Osteoblast (primary cell): ENCODE data around the gene PDK2. TPM values are rescaled to one million over a fixed set of nuclear protein-coding genes. Genes with fewer than 3 reads are reported as not detected.
A peak's percentile ranks its signal among the peaks of the same experiment; 100 is the strongest.

Experiments used
- DNase-seq: peaks from one replicate; pipeline ENCODE4 v3.0.0; 2011; ENCODE audit warnings: low spot score, mixed read lengths; ENCODE audit not compliant: insufficient read length; ENCODE audit errors: missing footprints
- H2AFZ ChIP-seq: 2 replicates; pipeline ENCODE4 v1.6.0; 2011; ENCODE audit warnings: mild to moderate bottlenecking, low read length
- H3K27ac ChIP-seq: 2 replicates; pipeline ENCODE4 v1.5.1; 2011; ENCODE audit warnings: mild to moderate bottlenecking, low read depth, low read length, moderate library complexity
- H3K27me3 ChIP-seq: 2 replicates; pipeline ENCODE4 v1.6.0; 2012; ENCODE audit warnings: mild to moderate bottlenecking, control low read depth, inconsistent platforms, low read length, moderate library complexity; ENCODE audit not compliant: insufficient read depth
- H3K36me3 ChIP-seq: 2 replicates; pipeline ENCODE4 v1.5.1; 2011; ENCODE audit warnings: mild to moderate bottlenecking, low read length, control low read depth, moderate library complexity; ENCODE audit not compliant: insufficient read depth
- H3K4me1 ChIP-seq: 2 replicates; pipeline ENCODE4 v1.5.1; 2011; ENCODE audit warnings: mild to moderate bottlenecking, low read length, control low read depth, moderate library complexity; ENCODE audit not compliant: insufficient read depth
- H3K4me2 ChIP-seq: 2 replicates; pipeline ENCODE4 v1.6.0; 2011; ENCODE audit warnings: mild to moderate bottlenecking, low read length; ENCODE audit not compliant: insufficient read depth
- H3K4me3 ChIP-seq: fragments of 200-600 bp; sonication (generic); 3 replicates; pipeline ENCODE4 v1.5.1; 2012; ENCODE audit warnings: mild to moderate bottlenecking, low read length, inconsistent platforms; ENCODE audit not compliant: insufficient read depth
- H3K79me2 ChIP-seq: 2 replicates; pipeline ENCODE4 v1.6.0; 2012; ENCODE audit warnings: mild to moderate bottlenecking, low read length, control low read depth, inconsistent platforms; ENCODE audit not compliant: insufficient read depth
- H3K9me3 ChIP-seq: 2 replicates; pipeline ENCODE4 v1.5.1; 2011; ENCODE audit warnings: low read depth, low read length, control low read depth
- H4K20me1 ChIP-seq: 2 replicates; pipeline ENCODE4 v1.6.0; 2012; ENCODE audit warnings: mild to moderate bottlenecking, low read length, control low read depth; ENCODE audit not compliant: insufficient read depth
- total RNA-seq: library from RNA; depleted of rRNA; stranded (reverse); fragments of >200 nt; gene quantifications from 2 replicates; pipeline ENCODE4 v1.2.3, GENCODE V29; 2012
- TF ChIP-seq, protein P1 (sequence below): IDR thresholded peaks from 2 replicates; pipeline ENCODE4 v1.5.1; 2011; ENCODE audit warnings: mild to moderate bottlenecking, low read depth, low read length, moderate library complexity; ENCODE audit errors: extremely low read depth

The PDK2 gene
- total RNA-seq, 1 donor, result 43.4 TPM

DNA sequence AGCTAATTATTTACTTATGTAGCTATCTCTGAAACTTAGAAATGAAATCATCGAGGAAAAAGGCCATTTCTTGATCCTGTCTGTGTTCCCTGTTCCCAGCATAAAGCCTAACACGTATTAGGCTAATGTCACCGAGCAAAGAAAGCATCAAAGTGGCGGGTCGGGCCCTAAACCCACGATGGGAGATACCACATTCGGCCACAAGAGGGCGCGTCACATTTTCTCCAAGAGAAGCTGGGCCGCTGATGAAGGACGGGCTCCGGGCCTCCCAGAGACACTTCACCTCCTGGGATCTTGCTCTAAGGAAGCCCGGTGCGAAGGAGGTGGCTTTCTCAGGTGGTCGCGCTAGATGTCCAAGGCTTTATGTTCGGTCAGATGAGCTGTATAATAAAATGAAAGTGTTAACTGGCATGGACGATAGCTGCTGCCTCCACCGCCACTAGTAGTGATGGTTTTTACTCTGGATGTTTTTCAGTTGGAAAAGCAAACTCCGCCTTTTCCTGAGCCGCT, 853 bp upstream of the PDK2 start:
- Histone ChIP-seq H3K4me2 (peak overlapping the region; percentile 100), H3K4me1 (peaks cover 23% of the 10 kb centered on the region), H3K27ac (peak overlapping the region; percentile 53), H3K79me2 (peaks cover 9% of the 10 kb centered on the region), H3K4me3 (peak overlapping the region; percentile 98), H3K27me3 (no peaks in the 10 kb centered on the region), H3K9me3 (no peaks in the 10 kb centered on the region), H4K20me1 (no peaks in the 10 kb centered on the region), H3K36me3 (peaks cover 36% of the 10 kb centered on the region), H2AFZ (peak overlapping the region; percentile 93)
- TF ChIP-seq, protein P1, sequence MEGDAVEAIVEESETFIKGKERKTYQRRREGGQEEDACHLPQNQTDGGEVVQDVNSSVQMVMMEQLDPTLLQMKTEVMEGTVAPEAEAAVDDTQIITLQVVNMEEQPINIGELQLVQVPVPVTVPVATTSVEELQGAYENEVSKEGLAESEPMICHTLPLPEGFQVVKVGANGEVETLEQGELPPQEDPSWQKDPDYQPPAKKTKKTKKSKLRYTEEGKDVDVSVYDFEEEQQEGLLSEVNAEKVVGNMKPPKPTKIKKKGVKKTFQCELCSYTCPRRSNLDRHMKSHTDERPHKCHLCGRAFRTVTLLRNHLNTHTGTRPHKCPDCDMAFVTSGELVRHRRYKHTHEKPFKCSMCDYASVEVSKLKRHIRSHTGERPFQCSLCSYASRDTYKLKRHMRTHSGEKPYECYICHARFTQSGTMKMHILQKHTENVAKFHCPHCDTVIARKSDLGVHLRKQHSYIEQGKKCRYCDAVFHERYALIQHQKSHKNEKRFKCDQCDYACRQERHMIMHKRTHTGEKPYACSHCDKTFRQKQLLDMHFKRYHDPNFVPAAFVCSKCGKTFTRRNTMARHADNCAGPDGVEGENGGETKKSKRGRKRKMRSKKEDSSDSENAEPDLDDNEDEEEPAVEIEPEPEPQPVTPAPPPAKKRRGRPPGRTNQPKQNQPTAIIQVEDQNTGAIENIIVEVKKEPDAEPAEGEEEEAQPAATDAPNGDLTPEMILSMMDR, result peak; percentile 92
- DNase-seq, result peak; percentile 96

DNA sequence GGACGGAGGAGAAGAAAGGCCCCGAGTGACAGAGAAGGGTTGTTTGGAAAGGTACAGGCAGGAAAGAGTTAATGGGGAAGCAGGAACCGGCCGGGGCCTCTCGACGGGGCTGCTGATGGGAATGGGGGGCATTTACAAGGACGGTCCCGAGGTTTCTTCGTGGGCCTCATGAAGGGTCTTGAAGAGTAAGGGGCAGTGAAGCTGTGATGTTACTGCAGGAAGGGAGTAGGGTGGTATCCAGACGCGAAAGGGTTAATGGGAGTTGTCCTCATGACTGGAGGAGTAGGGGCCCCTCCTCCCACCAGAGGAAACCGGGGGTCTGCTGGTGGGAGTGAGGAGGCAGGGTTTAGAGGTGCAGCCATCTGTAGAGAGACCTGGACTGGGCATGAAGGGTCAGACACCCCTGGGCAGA, 481 bp downstream of the PDK2 start:
- Histone ChIP-seq H3K4me3 (peak overlapping the region; percentile 98), H3K4me2 (peak overlapping the region; percentile 100), H3K4me1 (peaks cover 34% of the 10 kb centered on the region), H4K20me1 (peaks cover 8% of the 10 kb centered on the region), H2AFZ (peak overlapping the region; percentile 29), H3K36me3 (peaks cover 24% of the 10 kb centered on the region), H3K79me2 (peaks cover 9% of the 10 kb centered on the region), H3K27me3 (no peaks in the 10 kb centered on the region), H3K9me3 (no peaks in the 10 kb centered on the region), H3K27ac (peak overlapping the region; percentile 51)
- peak; percentile 83 for DNase-seq
- TF ChIP-seq, protein P1, result no peak

DNA sequence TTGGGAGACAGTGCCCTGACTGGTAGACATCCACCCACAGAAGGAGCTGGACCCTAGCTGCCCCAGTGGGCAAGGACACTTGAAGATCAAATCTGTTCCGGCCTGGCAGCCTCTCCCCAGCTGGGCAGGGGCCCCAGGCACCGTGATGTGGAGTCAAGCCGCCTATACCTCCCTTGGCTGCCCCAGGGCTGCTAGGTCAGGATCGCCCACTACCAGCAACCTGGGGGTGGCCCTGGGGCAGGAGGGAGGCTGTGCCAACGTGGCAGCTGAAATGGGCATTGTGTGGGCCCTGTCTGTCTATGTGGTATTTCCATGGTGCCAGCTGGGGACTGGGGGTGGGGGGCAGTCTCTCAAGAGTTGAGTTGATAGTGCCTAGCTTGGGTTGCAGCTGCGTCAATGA, 941 bp downstream of the PDK2 start:
- no peaks in the 10 kb centered on the region for H3K9me3 ChIP-seq
- H3K27ac ChIP-seq, result peak overlapping the region; percentile 51
- H3K4me3 ChIP-seq, result peak overlapping the region; percentile 98
- TF ChIP-seq, protein P1, result no peak
- H3K4me2 ChIP-seq, result peak overlapping the region; percentile 100
- H4K20me1 ChIP-seq, result peaks cover 8% of the 10 kb centered on the region
- peak overlapping the region; percentile 29 for H2AFZ ChIP-seq
- DNase-seq, result no peak
- peaks cover 9% of the 10 kb centered on the region for H3K79me2 ChIP-seq
- peaks cover 20% of the 10 kb centered on the region for H3K36me3 ChIP-seq
- H3K27me3 ChIP-seq, result no peaks in the 10 kb centered on the region
- peaks cover 38% of the 10 kb centered on the region for H3K4me1 ChIP-seq

DNA sequence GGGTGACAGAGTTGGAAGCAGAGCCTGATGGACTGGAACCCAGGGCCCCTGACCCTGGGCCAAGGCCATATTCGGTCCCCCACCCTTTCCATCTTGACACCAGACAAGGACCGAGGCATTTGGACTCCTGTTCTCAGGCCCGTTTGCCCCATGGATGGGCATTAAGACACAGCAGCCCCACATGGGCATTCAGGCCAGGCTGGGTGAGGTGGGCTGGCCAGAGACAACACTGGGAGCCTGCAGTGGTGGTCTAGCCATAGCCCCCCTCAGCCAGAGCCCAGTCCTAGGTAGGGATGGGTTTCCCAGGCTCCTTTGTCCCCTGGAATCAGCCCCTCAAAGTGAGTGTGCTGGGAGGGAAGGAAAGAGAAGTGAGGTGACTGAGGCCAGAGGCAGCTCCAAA, 1.6 kb downstream of the PDK2 start:
- peak overlapping the region; percentile 100 for H3K4me2 ChIP-seq
- DNase-seq, result no peak
- no peak overlapping the region for H2AFZ ChIP-seq
- peaks cover 9% of the 10 kb centered on the region for H3K79me2 ChIP-seq
- H3K9me3 ChIP-seq, result no peaks in the 10 kb centered on the region
- peaks cover 45% of the 10 kb centered on the region for H3K4me1 ChIP-seq
- peaks cover 8% of the 10 kb centered on the region for H4K20me1 ChIP-seq
- peaks cover 19% of the 10 kb centered on the region for H3K36me3 ChIP-seq
- TF ChIP-seq, protein P1, result no peak
- no peaks in the 10 kb centered on the region for H3K27me3 ChIP-seq
- no peak overlapping the region for H3K27ac ChIP-seq
- H3K4me3 ChIP-seq, result peak overlapping the region; percentile 98
